HG03442 (cell line): Measurements from ENCODE around the gene SUFU.
A peak's percentile ranks its signal among the peaks of the same experiment; 100 is the strongest.

Source experiments
- ATAC-seq: cut with Tn5 transposase; IDR thresholded peaks from one replicate; pipeline ENCODE4 v1.9.1; 2021; ENCODE audit warnings: mild to moderate bottlenecking, moderate library complexity; ENCODE audit not compliant: unreplicated experiment

Gene SUFU

GRCh38 chr10:102615361-102615760, 111.6 kb downstream of the SUFU start:
- ATAC-seq = no peak

- peak; percentile 63 for ATAC-seq
These were observed 112.4 kb downstream of the SUFU start for GRCh38 chr10:102616066-102616770.

- no peak for ATAC-seq
These were observed 113.3 kb downstream of the SUFU start for GRCh38 chr10:102617041-102617440.

- no peak for ATAC-seq
These were observed 114.0 kb downstream of the SUFU start for GRCh38 chr10:102617816-102618215.

- ATAC-seq = no peak
These were observed 115.7 kb downstream of the SUFU start for GRCh38 chr10:102619281-102619981.

- ATAC-seq = no peak
These were observed 116.4 kb downstream of the SUFU start for GRCh38 chr10:102620138-102620590.

GRCh38 chr10:102620591-102621442, 117.0 kb downstream of the SUFU start:
- no peak for ATAC-seq

GRCh38 chr10:102621443-102622325, 117.9 kb downstream of the SUFU start:
- no peak for ATAC-seq

- no peak for ATAC-seq
These were observed 120.3 kb downstream of the SUFU start for GRCh38 chr10:102624094-102624493.

- no peak for ATAC-seq
These were observed 121.2 kb downstream of the SUFU start for GRCh38 chr10:102624751-102625645.

GRCh38 chr10:102626026-102626685, 122.4 kb downstream of the SUFU start:
- ATAC-seq = no peak

- no peak for ATAC-seq
These were observed 123.5 kb downstream of the SUFU start for GRCh38 chr10:102627291-102627735.

- ATAC-seq = no peak
These were observed 124.0 kb downstream of the SUFU start for GRCh38 chr10:102627736-102628293.

GRCh38 chr10:102628451-102628911, 124.7 kb downstream of the SUFU start:
- ATAC-seq = no peak

GRCh38 chr10:102629661-102630614, 126.2 kb downstream of the SUFU start:
- ATAC-seq = no peak

GRCh38 chr10:102630663-102631062, 126.9 kb downstream of the SUFU start:
- no peak for ATAC-seq
